ENCODE data around the gene ENTPD2.
"Not testable (repeated sequence)": the region's sequence is repeated elsewhere in the genome, so short reads cannot be mapped to it uniquely, and the experiment has no call there.

The ENTPD2 gene

DNA sequence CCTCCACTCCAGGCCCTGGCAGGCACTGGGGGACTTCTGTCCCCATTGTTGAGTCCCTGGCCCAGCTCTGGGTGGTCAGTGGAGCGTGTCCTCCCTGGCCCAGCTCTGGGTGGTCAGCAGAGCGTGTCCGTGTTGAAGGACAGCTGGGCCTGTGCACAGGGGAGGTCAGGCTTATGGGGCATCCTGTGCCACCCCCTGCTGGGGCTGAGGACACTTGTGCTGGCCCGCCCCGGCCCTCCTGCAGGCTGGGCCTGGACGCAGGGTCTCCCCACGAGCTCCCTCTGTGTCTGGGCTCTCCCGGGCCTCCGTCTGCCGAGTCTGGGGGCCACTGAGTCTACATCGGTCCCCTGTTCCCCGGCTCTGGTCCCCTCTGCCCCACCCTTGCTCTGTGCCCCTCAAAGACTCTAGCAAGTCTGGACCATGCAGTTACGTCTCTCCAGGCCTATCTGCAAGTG is 46.0 kb downstream of the ENTPD2 start:
- no peak overlapping the region; the same call in 1 of the 2 replicates for H3K27ac ChIP-seq
- TF ChIP-seq, protein P1, sequence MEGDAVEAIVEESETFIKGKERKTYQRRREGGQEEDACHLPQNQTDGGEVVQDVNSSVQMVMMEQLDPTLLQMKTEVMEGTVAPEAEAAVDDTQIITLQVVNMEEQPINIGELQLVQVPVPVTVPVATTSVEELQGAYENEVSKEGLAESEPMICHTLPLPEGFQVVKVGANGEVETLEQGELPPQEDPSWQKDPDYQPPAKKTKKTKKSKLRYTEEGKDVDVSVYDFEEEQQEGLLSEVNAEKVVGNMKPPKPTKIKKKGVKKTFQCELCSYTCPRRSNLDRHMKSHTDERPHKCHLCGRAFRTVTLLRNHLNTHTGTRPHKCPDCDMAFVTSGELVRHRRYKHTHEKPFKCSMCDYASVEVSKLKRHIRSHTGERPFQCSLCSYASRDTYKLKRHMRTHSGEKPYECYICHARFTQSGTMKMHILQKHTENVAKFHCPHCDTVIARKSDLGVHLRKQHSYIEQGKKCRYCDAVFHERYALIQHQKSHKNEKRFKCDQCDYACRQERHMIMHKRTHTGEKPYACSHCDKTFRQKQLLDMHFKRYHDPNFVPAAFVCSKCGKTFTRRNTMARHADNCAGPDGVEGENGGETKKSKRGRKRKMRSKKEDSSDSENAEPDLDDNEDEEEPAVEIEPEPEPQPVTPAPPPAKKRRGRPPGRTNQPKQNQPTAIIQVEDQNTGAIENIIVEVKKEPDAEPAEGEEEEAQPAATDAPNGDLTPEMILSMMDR (conservative IDR thresholded peaks at IDR 0.05) = no peak

GRCh38 chr9:137007108-137007815 is 46.6 kb downstream of the ENTPD2 start:
- H3K27ac ChIP-seq = no peak overlapping the region; the same call in 1 of the 2 replicates
- TF ChIP-seq, protein P1 (conservative IDR thresholded peaks at IDR 0.05) = no peak

GRCh38 chr9:137006116-137007003 is 47.5 kb downstream of the ENTPD2 start:
- no peak overlapping the region for H3K27ac ChIP-seq
- TF ChIP-seq, protein P1 (conservative IDR thresholded peaks at IDR 0.05) = no peak

GRCh38 chr9:137004285-137004684 is 49.6 kb downstream of the ENTPD2 start:
- H3K27ac ChIP-seq = not testable (repeated sequence)
- TF ChIP-seq, protein P1 (conservative IDR thresholded peaks at IDR 0.05) = peak; percentile 68

DNA sequence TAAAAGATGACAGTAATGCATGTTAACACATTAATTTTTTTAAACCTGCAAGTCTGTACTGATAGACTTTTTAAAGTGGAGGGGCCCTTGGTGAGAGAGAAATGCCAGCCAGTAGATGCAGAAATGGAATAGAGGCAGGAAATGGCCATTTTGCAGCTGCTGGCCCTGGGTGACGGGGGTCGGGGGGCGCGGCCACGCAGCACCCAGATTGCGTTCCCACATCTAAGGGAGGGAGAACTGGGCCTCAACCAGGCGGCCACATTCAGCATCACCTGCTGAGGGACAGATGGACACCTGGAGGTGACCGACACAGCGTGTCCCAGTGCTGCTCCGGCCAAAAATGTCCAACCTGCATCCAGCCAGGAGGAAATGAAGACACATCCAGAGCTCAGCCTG is 51.2 kb downstream of the ENTPD2 start:
- H3K27ac ChIP-seq = no peak overlapping the region
- TF ChIP-seq, protein P1 (conservative IDR thresholded peaks at IDR 0.05) = no peak

DNA sequence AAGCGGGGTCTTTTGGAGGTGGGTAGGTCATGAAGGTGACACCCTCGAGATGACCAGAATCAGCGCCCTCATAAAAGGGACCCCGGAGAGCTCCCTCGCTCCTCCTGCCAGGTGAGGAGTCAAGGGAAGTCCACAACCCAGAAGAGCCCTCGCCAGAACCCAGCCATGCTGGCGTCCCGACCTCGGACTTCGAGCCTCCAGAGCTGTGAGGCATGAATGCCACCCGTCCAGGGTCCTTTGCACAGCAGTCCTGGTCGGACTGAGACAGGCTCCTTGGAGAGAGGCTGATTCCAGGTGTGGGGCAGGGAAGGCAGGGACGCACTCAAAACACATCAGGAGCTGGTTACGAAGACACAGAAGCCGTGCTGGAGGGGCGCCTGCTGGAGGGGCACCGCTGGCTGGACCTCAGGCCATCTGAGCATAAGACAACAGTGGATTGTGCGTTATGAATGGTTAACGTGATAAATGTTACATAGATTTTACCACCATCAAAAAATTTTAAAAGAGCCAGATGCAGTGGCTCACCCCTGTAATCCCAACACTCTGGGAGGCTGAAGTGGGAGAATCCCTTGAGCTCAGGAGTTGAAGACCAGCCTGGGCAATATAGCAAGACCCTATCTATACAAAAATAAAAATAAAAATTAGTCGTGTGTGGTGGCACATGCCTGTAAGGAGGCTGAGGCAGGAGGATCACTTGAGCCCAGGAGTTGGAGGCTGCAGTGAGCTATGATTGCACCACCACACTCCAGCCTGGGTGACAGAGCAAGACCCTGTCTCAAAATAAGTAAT is 51.8 kb downstream of the ENTPD2 start:
- H3K27ac ChIP-seq = no peak overlapping the region
- TF ChIP-seq, protein P1 (conservative IDR thresholded peaks at IDR 0.05) = no peak
